Iris pigment epithelial cell (primary cell): ENCODE data around the gene AP1S1.
A peak's percentile ranks its signal among the peaks of the same experiment; 100 is the strongest.

Experiments
- DNase-seq: peaks from one replicate; pipeline ENCODE4 v3.0.0-alpha.2; 2011; ENCODE audit warnings: low read depth

Gene AP1S1

GRCh38 chr7:101156866-101157589, 2.8 kb downstream of the AP1S1 start:
- no peak for DNase-seq

DNA sequence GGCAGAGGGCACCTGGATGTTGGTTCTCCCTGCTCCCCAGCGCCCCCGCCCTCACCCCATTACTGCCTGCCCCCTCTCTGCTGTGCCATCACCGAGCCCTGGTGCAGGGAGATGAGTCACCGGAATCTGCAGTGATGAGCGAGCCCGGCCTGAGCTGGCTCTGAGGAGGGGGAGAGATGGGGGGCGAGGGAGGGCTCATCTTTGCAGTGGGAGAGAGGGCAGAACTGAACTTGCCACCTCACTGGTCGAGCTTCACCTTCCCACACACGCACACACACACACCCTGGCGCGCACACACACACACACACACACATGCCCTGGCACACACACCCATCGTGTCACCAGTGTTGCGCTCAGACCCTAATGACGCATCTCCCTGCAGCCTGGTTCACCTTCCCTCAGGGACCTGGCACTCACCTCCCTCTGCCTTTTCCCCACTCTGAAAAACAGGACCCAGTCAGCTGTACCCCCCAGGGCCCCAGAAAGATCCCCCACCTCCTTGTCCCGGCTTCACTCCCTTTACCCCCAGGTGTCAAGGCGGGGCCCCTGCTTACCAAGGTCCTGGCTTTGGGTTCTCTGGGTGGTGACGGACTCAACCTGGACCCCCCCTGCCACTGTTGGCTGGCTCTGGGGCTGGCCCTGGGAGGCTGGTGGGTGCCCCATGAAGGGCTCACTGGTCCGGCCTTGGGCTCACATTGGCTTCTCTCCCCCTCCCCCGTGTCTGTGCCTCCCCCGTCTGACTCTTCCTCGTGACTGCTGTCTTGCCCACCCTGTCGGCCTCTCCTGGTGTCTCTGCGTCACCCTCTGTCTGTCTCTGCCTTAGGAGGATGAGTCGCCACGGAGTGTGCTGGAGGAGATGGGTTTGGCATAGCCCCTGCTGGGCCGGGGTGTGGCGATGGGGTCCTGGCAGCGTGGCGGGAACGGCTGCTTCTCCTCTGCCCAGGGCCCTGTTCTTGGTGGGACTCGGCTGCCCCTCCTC, 5.7 kb downstream of the AP1S1 start:
- peak; percentile 35 for DNase-seq

DNA sequence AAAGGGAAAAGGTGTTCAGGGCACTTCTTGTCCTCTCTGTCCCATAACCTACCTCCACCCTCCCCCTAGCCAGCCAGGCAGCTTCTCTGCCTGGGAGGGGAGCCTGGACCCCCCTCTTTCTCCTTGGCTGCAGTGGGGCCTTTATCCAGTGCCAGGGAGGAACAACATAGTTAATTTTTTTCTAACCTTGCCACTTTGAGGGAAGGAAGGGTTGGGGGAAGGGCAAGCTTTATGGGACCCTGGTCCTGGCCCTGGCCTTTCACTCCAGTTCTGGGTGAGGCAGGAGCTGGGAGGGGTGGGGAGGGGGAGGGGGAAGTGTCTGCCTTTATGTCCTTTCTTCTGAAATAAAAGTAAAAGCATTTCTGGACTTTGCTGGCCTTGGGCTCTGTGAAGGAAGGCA, 6.6 kb downstream of the AP1S1 start:
- DNase-seq: no peak

DNA sequence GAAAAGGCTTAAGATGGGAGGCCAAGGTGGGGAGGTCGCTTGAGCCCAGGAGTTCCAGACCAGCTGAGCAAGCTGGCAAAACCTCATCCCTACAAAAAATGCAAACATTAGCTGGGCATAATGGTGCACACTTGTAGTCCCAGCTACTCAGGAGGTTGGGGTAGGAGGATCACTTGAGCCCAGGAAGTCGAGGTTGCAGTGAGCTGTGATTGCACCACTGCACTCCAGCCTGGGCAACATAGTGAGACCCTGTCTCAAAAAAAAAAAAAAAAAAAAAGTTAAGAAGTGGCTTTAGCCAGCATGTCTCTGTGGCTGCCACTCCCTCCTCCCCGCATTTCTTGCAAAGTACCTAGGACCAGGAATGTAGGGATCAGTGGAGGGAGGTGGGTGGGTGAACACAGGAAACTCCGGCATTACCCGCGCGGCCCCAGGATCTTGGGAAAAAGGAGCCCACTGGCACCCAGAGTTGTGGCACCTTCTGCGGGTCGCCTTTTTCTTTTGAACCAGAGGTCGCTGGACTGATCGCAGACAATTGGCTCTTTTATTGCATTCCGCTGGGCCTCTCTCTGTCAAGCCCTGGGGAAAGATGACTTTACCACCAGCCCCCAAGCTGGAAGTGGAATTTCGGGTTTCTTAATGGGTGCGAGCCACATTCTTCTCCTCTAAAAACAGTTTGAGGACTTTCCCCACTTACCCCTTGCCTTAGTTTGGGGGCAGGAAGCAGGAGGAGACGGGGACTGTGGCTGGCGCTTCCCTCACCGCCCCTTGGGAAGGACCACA, 7.6 kb downstream of the AP1S1 start:
- DNase-seq: no peak

DNA sequence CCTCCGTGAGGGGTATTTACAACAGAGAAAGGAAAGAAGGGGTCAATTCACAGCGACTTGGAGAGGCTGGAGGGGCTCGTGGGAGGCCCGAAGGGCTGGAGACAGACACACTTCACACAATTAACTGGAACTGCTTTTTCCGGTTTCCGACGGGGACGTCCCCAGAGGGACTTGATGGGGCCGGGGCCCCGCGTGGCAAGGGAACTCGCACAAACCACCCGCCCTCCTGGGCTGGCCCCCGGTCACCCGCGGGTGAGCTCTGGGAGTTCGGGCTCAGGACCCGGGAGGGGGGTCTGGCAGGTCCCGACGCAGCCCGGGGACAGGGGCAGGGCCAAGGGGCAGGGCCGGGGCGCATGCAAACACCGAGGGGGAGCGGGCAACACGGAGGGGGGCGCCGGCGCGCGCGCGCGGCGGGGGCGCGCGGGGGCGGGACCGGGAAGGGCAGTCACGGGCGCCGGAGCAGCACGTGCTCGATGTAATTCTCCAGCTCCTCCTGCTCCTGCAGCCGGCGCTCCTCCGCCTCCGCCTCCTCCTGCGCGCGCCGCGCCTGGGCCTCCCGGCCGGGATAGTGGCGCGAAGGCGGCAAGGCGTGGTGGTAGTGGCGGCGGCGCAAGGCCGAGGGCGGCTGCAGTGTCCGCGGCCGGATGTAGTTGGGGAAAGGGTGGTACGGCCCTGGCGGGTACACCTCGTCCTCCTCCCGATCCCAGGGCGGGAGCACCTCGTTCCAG, 8.4 kb downstream of the AP1S1 start:
- peak; percentile 62 for DNase-seq

GRCh38 chr7:101163279-101164070, 9.2 kb downstream of the AP1S1 start:
- peak; percentile 42 for DNase-seq

DNA sequence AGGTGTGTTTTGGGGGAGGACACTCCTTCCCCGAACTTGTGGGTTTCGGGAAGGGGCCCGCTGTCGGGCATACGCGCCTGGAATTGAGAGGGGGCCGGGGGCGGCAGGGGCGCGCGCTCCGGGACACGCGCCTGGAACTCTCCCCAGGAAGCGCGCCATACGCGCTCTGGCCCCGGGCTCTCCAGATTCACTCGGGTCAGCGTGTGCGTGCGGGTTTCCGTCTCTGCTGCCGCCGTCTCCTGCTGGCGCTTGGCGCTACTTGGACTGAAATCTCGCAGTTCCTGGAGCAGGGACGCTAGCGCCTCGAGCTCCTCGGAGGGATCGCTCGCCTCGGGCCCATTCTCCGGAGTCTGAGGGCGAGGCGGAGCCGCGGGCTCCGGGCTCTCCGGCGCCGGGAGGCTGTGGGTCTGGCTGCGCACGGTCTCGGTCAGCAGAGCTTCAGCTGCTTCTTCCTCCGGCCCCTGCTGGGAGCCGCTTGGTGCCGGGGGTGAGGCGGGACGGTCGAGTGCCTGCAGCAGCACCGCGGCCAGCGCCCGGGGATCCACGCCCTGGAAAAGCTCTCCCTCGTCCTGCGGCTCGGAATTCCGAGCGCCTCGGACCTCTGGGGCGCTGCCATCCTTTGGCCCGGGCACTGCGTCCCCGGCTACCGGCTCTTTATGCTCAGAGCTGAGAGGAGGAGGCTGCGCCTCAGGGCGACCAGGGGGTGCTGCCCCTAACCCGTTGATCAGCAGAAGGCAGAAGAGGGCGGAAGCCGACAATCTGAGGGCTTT, 10.0 kb downstream of the AP1S1 start:
- DNase-seq: peak; percentile 77

DNA sequence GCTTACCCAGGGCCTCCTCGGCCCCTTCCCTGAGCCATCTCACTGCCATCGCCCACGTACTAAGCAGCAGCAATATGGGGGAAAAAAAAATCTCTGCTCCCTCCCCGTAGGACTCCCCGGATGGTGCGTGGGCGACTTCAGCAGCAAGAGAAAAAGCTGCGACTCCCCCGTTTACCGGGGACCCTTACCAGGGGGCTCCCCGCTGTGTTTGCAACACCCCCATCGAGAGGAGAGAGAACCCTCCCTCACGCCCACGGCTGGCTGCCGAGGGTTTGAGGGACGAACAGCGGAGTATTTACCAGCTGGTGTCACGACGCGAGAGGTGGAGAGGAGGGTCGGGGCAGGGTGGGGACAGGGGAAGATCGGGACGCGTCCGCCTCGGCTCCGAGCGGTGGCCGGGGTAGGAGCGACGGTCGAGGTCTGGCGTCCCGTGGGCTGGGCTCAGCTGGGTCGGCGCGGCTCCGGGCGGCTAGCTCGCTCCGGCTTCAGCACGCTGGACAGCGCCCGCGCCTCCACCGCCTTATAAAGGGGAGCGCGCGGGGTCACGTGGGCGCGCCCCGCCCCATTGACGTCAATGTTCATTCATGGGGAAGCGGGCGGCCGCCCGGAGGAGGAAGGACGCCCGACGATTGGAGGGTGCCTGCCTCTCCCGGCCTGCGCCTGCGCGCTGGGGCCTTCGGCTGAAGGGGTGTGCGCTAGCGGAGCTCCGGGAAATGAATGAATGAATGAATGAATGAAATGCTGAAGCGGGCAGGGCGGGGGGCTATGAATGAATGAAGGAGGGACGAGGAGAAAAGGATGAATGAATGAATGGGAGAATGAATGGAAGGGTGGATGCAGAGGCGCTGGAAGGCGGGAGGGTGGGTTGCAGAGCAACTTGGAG, 11.0 kb downstream of the AP1S1 start, which contains the start of gene VGF:
VGF (minus strand) TSS at position 495 of the 883 bp plus-strand sequence. CDS start 726 bp downstream, outside the sequence.
- DNase-seq: peak; percentile 92

DNA sequence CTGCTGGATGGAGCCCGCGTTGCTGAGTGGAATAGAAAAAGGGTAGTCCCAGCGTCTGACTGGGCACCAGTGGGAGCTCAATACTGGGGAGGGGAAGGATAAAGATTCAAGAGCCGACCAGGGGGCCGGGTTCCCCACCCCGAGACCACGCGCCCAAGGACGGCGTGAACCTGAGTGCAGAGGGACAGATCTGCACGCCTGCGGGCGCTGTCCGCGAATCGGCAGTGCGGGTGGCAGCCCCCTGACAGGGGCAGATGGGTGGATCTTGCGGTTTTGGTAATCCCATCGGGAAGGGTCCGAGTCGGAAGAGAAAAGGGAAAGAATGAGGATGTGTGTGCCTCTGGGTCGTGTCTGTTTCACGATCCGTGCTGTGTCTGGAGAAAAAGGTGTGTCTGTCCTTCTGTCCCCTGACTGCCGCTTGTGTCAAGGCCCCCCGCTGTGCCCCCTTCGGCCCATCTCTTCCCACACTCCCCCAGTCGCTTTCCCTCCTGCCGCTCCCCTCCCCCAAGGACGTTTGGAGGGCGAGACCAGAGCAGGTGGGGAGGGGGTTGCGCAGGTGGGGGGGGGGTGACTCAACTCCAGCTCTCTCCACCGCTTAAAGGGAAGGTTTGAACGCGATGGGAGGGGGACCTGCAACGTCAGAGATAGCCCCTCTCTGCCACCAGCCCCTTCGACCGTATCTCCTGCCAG, 11.8 kb downstream of the AP1S1 start:
- no peak for DNase-seq

GRCh38 chr7:101166648-101166908, 12.3 kb downstream of the AP1S1 start:
- DNase-seq: no peak

DNA sequence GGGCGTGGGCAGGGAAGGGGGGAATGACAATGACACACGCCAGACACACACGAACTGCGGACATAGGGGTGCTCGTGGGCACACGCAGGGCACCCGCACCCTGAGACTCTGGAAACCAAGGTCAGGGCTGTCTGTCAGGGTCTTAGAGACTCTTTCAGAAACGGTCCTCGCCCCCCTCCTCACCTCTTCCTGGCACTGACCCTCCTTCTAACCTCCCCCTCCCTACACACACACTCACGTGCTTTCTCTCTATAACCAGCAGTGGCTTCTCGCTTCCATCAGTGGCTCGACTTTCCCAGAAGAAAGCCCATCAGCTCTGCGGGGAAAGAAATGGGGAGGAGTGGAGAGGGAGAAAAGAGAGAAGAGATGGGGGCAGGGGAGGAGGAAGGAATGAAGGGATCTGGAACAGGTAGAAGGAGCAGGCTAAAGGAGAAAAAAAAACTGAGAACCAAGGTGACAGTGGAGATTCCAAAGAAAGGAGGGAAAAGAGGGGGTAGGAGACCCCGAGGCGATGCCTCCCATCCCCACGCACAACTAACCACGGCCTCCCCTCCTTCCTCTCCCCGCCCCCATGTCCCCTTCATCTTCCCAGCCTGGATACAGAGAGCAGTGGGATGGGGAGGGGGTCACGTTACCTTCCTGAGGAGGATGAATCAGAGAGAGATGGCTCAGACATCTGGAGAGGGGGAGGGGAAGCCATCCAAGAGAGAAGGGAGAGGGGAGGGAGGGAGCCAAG, 12.8 kb downstream of the AP1S1 start:
- no peak for DNase-seq

DNA sequence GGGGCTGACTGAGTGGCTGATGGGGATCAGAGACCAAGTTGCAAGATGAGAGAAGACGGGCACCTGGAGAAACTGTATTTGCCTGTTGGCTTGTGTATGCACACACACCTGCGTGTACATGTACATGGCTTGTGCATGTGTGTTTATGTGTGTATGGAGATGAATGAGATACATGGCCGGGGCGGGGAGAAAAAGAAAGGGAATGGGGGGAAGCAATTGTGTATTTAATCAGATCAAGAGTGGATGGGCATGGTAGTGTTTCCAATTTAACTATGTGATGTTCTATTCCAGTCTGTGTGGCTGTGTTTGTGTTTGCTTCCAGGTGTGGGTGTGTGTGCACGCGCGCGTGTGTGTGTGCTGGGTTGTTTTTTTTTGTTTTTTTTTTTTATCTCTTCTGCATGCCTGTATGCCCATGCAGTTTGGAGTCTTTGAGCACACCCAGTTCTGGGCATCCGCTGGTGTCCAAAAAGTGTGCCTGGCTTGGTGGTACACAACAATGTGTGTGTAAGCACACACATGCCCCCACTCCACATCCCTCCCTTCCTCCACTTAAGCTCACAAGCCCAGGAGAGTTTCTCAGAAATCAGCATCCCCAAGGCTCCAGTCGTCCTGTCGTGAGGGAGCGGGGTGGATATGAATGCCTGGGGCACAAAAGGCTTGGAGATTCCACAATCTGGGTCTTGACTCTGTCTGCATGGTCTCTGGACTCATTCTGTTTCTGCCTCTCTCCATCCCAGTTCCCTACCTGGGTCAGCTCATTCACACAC, 13.6 kb downstream of the AP1S1 start:
- DNase-seq: no peak

- no peak for DNase-seq
These were observed 14.3 kb downstream of the AP1S1 start for GRCh38 chr7:101168412-101169049.

GRCh38 chr7:101169110-101169837, 15.0 kb downstream of the AP1S1 start:
- DNase-seq: no peak

GRCh38 chr7:101169838-101170551, 15.7 kb downstream of the AP1S1 start:
- DNase-seq: peak; percentile 51
